ENCODE data around the gene AKAP3.

AKAP3 gene

DNA sequence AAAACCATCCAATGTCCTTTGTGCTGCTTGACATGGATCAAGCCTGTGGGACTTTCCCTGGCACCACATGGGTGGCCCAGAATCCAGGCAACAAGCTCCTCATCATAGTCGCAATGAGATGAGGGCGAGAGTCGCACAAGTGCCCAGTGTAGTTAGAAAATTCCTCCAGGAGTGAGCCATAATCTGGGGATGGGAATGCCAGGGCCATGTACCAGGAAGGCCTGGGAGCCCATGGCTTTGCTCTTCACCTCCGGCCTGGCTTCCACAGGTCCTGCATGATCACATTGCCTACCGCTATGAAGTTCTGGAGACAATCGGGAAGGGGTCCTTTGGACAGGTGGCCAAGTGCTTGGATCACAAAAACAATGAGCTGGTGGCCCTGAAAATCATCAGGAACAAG is 53.0 kb downstream of the AKAP3 start:
- no peak for DNase-seq

DNA sequence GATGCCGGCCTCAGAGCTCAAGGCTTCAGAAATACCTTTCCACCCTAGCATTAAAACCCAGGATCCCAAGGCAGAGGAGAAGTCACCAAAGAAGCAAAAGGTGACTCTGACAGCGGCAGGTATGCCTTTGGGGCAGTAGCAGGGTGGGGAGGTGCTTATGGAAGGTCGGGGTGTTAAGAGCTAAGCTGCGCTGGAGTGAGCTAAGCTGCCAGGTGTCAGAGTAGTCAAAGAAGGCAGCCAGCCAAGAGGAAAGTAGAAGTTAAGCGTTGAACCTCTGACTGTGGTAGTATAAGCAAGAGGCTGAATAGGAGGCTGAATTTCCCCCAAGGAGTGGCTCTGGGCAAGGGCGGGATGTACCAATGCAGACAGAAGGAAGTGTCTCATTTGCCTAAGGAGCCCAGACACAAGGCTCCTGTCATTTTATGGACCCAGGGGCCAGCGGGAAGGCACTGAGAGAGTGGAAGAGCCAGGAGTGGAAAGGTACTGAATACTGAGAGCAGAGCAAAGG is 57.6 kb downstream of the AKAP3 start:
- DNase-seq = no peak

DNA sequence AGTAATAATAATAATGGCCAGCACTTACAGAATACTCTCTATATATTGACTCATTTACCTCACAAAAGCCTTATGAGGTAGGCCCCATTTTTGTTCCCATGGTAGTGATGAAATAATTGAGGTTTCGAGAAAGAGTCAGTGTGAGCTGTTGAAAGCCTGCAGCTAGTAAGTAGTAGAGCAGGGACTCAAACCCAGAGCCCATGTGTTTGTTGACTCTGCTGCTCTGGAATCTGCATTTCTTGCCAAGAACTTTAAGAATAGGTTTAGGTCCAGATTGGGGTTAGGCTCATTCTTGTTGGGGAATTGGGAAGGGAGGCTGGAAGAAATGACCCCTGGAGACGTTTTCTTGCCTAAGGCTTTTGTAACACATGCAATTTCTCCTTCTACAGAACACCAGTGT is 58.9 kb downstream of the AKAP3 start:
- no peak for DNase-seq

DNA sequence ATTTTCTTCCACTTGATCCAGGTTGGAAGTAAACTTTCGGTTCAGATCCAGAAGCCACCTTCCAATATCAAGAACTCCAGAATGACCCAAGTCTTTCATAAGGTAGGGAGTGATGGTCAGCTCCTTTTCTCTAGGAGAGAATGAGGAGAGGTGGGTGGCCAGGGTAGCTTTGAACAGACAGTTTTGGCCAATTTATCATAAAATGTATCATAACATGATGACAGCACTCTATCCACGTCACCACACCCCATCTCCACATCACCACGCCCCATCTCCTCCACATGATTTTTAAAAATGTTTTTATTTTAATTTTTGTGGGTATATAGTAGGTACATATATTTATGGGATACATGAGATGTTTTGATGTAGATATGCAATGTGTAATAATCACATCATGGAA is 59.9 kb downstream of the AKAP3 start:
- DNase-seq = no peak

DNA sequence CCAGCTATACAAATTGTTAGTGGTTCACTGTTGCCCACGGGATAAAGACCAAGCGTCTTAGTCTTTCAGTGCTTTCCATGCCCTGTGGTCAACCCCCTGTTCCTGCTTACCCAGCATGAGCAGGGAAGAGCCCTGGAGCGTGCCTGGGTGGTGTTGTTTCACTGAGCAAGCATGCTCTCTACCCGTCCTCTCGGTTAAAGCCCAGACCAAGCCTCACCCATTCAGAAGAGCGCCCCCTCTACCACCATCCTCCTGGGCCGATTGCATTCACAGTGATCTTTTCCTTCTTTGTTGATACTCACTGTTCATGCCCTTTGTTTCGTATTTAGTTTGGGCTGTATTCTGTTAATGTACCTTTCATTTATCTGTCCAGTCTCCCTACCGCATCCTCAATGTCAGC is 61.7 kb downstream of the AKAP3 start:
- DNase-seq = no peak

DNA sequence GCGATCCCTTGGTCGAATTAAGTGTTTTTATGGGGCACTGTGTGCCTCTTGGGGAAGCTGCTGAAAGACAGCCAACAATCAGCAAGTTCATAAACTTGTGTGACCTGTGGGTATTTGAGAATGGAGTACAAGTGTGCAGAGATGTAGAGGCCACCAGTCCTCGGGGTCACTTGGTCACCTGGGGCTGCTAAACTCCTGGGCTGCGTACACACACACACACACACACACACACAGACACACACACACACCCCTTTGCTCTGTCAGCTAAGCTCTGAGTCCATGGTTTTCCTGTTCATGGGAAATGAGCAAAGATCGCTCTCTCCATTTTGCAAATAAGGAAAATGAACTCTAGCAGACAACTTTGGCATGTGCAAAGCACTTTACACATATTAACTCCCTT is 62.4 kb downstream of the AKAP3 start:
- no peak for DNase-seq

DNA sequence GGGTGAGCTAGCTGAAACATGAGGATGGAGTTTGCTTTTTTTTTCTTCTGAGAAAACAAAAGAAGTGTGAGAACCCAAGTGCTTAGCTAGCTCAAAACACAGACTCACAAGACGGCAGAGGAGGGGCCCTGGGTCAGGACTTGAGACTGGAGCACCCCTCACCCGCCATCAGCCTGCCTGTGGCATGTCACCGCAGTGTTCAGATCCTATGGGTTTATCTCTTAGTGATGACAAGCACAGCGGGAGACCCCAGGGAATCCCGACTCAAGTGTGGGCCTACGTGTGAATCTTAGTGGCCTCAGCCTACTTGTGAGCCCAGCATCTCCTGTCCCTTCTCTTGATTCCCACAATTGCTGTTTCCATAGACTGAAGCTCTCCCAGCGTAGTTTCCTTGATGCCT is 64.0 kb downstream of the AKAP3 start:
- no peak for DNase-seq

DNA sequence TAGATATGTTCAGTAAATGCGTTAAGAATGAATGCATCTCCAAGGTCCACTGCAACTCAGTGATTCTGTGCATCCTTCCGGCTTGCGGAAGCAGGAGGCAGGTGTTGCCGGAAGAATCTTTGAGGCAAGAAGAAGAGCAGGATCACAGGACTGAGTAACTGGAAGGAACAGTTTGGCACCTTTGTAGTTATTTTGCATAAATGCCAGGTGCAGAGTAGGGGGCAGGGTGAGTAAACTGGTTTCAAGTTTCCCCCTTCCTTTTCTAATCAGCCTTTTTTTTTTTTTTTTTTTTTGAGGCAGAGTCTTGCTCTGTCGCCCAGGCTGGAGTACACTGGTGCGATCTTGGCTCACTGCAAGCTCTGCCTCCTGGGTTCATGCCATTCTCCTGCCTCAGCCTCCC is 64.6 kb downstream of the AKAP3 start:
- no peak for DNase-seq

DNA sequence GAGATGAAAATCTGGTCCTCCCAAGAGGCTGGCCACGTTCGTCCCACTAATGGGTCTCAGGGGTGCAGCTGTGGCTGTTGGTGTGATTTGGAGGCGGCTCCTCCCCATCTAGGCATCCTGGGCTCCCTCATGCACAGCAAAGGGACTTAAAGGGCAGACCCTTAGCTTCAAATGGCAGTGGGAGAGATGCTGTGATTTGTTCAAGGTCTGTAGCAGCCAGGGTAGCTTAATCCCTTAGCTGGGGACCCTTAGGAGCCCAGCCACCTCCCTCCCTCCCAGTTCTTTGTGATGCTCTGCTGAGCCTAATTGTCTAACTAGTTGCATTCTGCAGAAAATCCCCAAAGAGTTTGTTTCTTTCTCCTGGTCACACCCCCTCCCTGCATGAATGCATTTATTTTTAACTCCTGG is 68.6 kb downstream of the AKAP3 start:
- no peak for DNase-seq

DNA sequence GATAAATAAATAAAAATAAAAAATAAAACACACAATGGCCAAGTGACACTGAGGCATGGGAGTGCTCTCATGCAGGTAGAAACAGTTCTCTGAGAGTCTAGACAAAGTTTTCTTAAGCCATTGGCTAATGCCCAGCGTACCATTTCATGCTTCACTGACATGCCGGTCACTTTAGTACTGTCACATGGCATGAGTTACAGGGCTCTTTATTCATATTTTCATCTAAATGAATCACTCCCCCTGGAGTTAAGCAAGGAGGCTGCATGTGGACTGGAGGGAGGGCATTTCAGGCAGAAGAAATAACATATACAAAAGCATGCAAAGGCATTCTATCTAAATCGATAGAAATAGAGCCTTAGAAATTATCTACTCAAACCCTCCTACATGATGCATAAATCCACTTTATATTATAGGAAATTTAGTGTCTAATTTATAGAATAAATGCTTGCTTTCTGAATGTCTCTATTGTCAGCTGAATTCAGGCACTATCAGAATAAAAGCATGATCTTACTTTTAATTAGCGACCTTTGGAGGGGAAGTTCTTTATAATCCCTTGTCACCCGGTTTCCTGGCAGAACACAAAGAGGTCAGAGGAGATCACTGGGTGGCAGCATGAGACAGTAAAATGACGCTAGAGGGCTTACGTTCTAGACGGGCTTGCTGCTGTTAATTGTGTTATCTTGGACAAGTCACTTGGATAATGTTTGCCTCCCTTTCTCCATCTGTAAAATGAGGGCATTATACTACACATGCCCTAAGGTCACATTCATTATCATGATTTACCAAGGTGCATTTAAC is 69.3 kb downstream of the AKAP3 start:
- DNase-seq = no peak

DNA sequence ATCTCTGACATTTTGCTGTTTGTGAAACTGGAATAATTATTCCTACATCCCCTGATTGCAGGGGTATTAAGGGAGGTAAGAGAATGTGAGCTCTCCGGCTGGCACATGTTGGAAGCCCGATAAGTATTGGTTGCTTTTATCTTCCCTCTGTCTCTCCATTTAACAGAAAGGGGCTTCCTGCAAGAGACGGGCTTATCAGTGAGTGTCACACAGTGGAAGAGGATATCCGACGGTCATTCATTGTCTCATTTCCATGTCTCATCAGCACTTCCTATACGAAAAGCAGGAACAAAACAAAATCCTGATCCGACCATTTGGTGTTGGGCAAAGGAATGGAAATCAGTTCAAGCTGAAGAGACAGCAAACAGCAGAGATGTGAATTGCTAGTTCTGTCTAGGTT is 76.2 kb downstream of the AKAP3 start:
- no peak for DNase-seq

DNA sequence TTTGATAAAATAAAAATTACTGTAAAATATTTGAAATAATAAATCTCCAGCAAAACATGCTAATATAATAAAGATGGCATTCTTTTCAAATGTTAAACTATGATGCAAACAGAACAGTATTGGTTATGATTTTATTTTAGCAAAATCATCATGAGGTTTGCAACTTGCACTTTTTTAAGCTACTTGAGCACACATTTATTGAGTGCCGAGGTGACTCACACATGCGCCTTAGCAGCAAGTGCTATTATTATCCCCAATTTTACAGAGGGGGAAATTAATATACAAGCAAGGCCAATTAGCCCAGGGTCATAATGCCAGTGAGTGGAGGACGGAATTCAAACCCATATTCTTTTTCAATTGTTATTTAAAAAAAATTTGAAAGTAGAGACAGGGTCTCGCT is 79.6 kb downstream of the AKAP3 start:
- DNase-seq = no peak

DNA sequence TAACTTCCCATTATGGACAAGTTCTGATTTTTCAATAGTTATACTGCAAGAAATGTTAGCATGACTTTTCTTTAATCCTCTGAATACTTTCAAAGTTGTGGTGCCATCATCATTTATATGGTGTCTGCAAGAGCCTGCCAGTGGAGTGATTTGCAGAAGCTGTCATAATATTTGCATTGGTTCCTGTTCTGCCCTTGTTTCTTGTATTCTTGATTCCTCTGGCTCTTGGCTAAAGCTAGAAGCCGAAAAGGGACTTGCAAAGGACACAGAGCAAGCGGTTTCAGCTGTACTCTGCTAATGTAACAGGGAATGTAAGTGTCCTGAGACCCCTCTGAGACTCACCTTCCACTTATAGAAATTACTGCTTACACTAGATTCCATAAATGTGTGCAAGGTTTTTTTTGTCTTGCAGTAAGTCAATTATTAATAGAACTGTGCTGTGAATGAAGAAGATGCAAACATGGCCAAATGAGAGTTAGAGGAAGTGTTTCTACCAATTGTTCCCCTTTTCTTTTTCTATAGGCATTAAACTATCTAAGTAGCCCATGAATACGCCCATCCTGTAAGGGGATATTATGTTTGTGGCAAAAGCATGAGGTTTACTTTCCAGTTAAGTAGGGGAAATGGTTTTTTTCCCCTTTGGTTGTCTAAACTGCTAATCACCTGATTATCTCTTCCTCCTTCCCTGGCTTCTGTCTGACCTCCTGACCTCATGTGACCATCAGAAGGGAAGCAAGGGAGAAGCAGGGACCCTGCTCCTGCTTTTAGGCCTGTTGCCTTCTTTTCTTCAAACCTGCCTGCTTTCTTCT is 81.6 kb downstream of the AKAP3 start:
- DNase-seq = no peak

DNA sequence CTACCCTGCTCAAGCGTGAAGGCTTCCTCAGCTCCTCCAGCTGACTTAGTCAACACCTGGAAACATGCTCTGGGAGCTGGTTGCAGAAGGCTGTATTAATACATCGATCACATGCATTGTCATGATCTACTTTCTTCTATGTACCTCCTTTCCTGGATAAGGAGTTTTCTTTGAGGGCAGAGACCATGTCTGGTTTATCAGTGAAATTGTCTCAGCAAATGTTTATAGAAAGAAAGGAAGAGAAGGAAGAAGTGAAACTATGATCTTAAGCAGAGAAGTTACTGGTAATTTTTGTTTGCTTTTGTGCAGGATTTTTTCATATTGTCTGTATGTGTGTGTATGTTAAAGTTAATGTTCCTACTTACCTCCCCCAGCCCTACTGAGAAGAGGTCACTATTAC is 82.4 kb downstream of the AKAP3 start:
- DNase-seq = no peak
